Erythroblast (primary cell): ENCODE data around the gene C10orf95.

Experiments
- DNase-seq, 2 experiments: peaks; one replicate each; lab custom pipeline; 2025; lab: John Stamatoyannopoulos, UW
- GATA1 ChIP-seq: IDR thresholded peaks from 2 replicates; pipeline ENCODE4 v1.6.1; 2011; ENCODE audit warnings: low read depth, mild to moderate bottlenecking, control low read depth, low read length, moderate library complexity
- POLR2A ChIP-seq: IDR thresholded peaks from 2 replicates; pipeline ENCODE4 v1.6.1; 2011; ENCODE audit warnings: mild to moderate bottlenecking, low read length

C10orf95 gene

DNA sequence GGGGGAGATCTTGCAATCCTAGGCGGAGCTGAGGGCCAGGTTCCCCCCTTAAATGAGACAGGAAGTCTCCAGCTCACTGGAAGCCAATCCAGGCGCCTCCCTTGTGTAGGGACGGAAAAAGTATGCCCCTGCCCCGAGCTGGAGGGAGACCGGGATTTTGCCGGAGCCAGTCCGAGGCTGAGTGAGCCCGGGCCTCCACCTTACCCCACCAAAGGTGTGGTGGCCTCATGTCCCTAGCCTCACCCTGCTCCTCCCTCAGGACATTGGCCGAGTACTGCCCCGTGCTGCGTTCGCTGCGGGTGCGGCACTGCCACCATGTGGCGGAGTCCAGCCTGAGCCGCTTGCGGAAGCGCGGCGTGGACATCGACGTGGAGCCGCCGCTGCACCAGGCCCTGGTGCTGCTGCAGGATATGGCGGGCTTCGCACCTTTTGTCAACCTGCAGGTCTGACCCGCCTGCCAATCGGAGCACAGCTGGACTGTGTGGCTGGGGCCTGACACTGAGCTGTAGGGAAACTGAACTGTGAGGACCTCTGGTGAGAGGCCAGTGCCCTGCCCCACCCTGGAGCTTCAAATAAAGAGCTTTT is 28.7 kb downstream of the C10orf95 start:
- peak; percentile 82 to 87 for DNase-seq

GRCh38 chr10:102421757-102422512 is 29.4 kb downstream of the C10orf95 start:
- peak; percentile 76 to 83 for DNase-seq
- TF ChIP-seq GATA1 = no peak
- TF ChIP-seq POLR2A = peak; percentile 30

More for the DNA sequence above, 28.7 kb downstream of the C10orf95 start:
- no peak for TF ChIP-seq POLR2A
- TF ChIP-seq GATA1 = no peak

GRCh38 chr10:102421507-102421756 is 29.9 kb downstream of the C10orf95 start:
- TF ChIP-seq POLR2A = no peak
- TF ChIP-seq GATA1 = no peak

GRCh38 chr10:102420714-102421506 is 30.4 kb downstream of the C10orf95 start, which contains the start of gene FBXL15:
FBXL15 (plus strand) TSS chr10:102420836; CDS start chr10:102421130, 294 bp downstream.
- peak; percentile 97 to 98 for DNase-seq
- TF ChIP-seq POLR2A (peak; percentile 60), GATA1 (no peak)

More at GRCh38 chr10:102421507-102421756, 29.9 kb downstream of the C10orf95 start:
- DNase-seq = no peak

DNA sequence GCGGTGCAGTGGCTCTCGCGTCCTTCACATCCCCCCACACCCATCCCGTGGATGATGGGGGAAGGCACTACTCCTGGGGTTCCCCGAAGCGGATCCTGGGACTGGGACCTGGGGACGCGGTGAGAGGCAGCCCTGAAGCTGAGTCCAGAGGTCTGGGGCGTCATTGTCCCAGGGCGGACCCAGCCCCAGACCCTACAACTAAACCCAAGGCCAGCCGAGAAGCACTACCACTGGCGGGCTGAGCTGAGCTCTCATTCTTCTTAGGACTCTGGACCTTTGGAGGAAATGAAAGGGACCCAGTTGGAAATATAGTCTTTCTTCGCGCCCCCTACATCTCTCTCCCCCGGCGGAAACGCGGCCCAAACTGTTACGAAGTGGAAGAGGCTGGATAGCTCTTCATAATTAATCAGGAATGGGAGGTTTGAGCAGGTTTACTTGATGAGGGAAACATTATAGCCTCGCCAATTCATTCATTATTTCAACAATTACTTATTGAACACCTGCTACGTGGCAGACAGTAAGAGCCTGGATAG is 31.1 kb downstream of the C10orf95 start:
- no peak for DNase-seq
- TF ChIP-seq GATA1 (no peak), POLR2A (no peak)

GRCh38 chr10:102419269-102420180 is 31.8 kb downstream of the C10orf95 start:
- TF ChIP-seq GATA1 (no peak), POLR2A (no peak)
- peak; percentile 74 to 80 for DNase-seq

DNA sequence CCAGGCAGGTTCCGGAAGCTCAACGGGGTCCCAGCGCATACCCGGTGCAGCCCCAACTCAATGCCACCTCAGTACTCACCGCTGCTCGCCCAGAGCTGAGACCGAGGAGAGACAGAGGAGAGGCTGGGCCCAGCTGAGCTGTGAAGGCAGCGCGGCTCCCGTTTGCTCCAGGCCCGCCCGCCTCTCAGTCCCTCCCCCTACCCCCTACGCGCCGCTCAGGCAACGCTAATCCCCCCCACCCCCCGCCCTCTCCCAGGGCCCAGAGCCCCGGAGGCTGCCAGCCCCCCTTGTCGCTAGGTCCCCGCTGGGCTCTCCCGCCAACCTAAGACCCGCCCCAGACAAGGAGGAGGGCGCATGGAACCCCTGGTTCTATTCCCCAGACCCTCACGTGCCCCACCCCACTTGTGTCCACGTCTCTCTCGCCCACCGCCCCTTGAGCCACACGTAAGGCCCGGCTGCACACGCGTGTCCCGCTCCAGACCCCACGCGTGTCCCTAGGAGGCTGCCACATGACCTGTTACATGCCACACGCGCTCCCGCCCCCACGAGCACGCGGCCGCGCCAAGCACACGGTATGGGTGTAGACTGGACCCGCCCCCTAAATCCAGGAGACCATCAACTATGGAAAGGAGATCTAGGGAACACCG is 32.6 kb downstream of the C10orf95 start, which contains the start of gene PSD:
PSD (minus strand) TSS at position 164 of the 647 bp plus-strand sequence. CDS start 1,747 bp downstream, outside the sequence.
- TF ChIP-seq POLR2A = no peak
- no peak for TF ChIP-seq GATA1
- no peak for DNase-seq

- no peak for TF ChIP-seq POLR2A
- TF ChIP-seq GATA1 = no peak
- DNase-seq = no peak
These were observed 34.6 kb downstream of the C10orf95 start for GRCh38 chr10:102416695-102417094.

DNA sequence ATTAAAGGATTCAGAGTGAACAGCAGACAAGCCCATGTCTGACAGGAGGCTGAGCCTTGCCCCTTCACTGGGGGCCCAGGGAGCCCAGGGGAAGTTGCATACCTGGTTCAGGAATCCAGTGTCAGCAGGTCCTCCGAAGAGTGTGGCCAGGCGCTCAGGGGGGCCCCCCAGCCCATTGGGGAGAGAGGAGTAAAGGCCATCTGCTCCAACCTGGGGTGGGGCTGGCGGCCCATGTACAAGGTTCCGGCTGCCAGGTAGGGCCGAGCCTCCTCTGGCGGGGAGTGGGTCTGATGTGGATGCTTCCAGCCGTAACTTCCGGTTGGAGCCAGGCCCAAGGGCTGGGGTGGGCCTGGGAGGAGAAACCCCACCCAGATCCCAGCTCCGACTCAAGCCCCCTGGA is 35.1 kb downstream of the C10orf95 start:
- TF ChIP-seq POLR2A = no peak
- no peak for TF ChIP-seq GATA1
- no peak for DNase-seq

- no peak for TF ChIP-seq POLR2A
- no peak for TF ChIP-seq GATA1
- no peak for DNase-seq
These were observed 36.6 kb downstream of the C10orf95 start for GRCh38 chr10:102414749-102415148.

- TF ChIP-seq POLR2A = no peak
- TF ChIP-seq GATA1 = no peak
- DNase-seq = no peak
These were observed 37.4 kb downstream of the C10orf95 start for GRCh38 chr10:102413806-102414561.
